ENCODE data around the gene CAPN9.

Gene CAPN9

GRCh38 chr1:230781594-230781993, 34.4 kb downstream of the CAPN9 start:
- peak; percentile 53 for DNase-seq (ENCODE audit: low spot score)
- no peak for TF ChIP-seq CTCF (IDR thresholded peaks at IDR 0.05; ENCODE audit: borderline replicate concordance, control extremely low read depth, extremely low read depth, insufficient read depth, missing control alignments)
- in situ Hi-C loops (cut with MboI; ENCODE audit: low sequenced_read_pairs, unreplicated experiment) = no loop called here

- in situ Hi-C loops (cut with MboI; ENCODE audit: low sequenced_read_pairs, unreplicated experiment) = no loop called here
- no peak for DNase-seq (ENCODE audit: low spot score)
- no peak for TF ChIP-seq CTCF (IDR thresholded peaks at IDR 0.05; ENCODE audit: borderline replicate concordance, control extremely low read depth, extremely low read depth, insufficient read depth, missing control alignments)
Measured at GRCh38 chr1:230784163-230784562, 37.0 kb downstream of the CAPN9 start.

- no peak for TF ChIP-seq CTCF (IDR thresholded peaks at IDR 0.05; ENCODE audit: borderline replicate concordance, control extremely low read depth, extremely low read depth, insufficient read depth, missing control alignments)
- DNase-seq (ENCODE audit: low spot score) = no peak
- in situ Hi-C loops (cut with MboI; ENCODE audit: low sequenced_read_pairs, unreplicated experiment) = no loop called here
Measured at GRCh38 chr1:230785636-230786384, 38.6 kb downstream of the CAPN9 start.

- no peak for TF ChIP-seq CTCF (IDR thresholded peaks at IDR 0.05; ENCODE audit: borderline replicate concordance, control extremely low read depth, extremely low read depth, insufficient read depth, missing control alignments)
- in situ Hi-C loops (cut with MboI; ENCODE audit: low sequenced_read_pairs, unreplicated experiment) = no loop called here
- no peak for DNase-seq (ENCODE audit: low spot score)
Measured at GRCh38 chr1:230786385-230786753, 39.2 kb downstream of the CAPN9 start.

- DNase-seq (ENCODE audit: low spot score) = no peak
- in situ Hi-C loops (cut with MboI; ENCODE audit: low sequenced_read_pairs, unreplicated experiment) = no loop called here
- no peak for TF ChIP-seq CTCF (IDR thresholded peaks at IDR 0.05; ENCODE audit: borderline replicate concordance, control extremely low read depth, extremely low read depth, insufficient read depth, missing control alignments)
Measured at GRCh38 chr1:230787471-230787870, 40.3 kb downstream of the CAPN9 start.

GRCh38 chr1:230788561-230789275, 41.5 kb downstream of the CAPN9 start:
- peak; percentile 3 for DNase-seq (ENCODE audit: low spot score)
- in situ Hi-C loops (cut with MboI; ENCODE audit: low sequenced_read_pairs, unreplicated experiment) = no loop called here
- TF ChIP-seq CTCF (IDR thresholded peaks at IDR 0.05; ENCODE audit: borderline replicate concordance, control extremely low read depth, extremely low read depth, insufficient read depth, missing control alignments) = no peak

Data from GM13976 (cell line).